ENCODE results near the gene MPPED2.

MPPED2 gene

DNA sequence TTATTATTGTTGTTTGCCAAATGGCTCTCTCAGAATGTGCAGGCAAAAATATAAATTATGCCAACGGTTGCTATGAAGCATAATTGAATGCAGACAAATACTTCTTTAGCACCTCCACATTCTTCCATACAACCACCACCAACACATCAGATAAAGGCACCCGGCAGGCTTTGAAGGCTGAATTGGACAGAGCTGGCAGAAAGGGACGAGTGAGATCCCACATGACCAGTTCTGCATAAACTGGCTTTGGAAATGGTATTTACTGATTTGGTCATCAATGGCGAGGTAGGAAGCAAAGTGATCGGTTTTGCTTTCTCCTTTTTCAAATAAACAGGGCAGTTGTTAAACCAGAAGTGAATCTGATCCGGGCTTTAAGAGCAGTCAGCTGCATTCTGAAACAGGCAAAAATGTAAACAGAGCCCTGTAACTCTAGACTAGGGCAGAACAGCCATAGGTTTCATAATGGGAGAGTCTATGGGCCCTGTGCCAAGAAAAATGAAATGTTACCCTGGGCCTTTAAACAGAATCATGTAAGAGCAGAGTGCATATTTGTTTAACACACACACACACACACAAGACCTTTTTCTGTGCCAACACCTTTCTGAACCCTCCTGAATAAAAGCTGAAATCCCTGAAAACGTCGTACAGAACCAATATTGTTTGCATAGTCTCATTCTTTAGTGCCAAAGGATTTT is 97.7 kb downstream of the MPPED2 start:
- in situ Hi-C loops (cut with MboI; ENCODE audit: low pct_unique_long_range_greater_than_20kb, low sequenced_read_pairs, unreplicated experiment) = no loop called here
- TF ChIP-seq, protein P1, sequence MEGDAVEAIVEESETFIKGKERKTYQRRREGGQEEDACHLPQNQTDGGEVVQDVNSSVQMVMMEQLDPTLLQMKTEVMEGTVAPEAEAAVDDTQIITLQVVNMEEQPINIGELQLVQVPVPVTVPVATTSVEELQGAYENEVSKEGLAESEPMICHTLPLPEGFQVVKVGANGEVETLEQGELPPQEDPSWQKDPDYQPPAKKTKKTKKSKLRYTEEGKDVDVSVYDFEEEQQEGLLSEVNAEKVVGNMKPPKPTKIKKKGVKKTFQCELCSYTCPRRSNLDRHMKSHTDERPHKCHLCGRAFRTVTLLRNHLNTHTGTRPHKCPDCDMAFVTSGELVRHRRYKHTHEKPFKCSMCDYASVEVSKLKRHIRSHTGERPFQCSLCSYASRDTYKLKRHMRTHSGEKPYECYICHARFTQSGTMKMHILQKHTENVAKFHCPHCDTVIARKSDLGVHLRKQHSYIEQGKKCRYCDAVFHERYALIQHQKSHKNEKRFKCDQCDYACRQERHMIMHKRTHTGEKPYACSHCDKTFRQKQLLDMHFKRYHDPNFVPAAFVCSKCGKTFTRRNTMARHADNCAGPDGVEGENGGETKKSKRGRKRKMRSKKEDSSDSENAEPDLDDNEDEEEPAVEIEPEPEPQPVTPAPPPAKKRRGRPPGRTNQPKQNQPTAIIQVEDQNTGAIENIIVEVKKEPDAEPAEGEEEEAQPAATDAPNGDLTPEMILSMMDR (IDR thresholded peaks at IDR 0.05; ENCODE audit: extremely low read depth, insufficient read depth, missing control alignments) = no peak
- no peak for DNase-seq (ENCODE audit: low spot score)

DNA sequence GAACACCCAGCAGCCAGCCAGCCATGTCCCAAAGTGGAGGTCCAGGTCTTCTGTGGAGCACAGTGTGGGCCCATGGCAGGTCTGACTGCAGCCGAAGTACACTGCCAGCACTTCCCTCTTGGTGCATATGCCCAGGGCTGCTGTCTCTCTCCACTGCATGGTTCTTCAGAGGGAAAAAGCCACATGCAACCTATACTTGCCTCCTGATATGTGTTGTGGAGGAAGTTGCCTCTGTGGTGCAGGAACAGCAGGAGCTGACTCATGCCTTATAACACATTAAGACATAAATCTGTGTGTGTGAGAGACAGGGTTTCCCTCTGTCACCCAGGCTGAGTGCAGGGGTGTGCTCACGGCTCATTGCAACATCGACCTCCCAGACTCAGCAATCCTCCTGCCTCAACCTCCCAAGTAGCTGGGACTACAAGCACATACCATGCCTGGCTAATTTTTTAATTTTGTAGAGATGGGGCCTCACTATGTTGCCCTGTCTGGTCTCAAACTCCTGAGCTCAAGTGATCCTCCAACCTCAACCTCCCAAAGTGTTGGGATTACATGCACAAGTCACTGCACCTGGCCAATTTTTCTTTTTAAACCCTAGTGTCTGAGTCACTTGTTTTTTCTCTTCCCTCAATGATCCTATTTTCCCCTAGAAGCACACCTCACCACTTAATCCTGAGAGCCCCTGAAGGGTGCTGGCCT is 98.8 kb downstream of the MPPED2 start:
- no peak for DNase-seq (ENCODE audit: low spot score)
- TF ChIP-seq, protein P1 (IDR thresholded peaks at IDR 0.05; ENCODE audit: extremely low read depth, insufficient read depth, missing control alignments) = no peak
- in situ Hi-C loops (cut with MboI; ENCODE audit: low pct_unique_long_range_greater_than_20kb, low sequenced_read_pairs, unreplicated experiment) = no loop called here

DNA sequence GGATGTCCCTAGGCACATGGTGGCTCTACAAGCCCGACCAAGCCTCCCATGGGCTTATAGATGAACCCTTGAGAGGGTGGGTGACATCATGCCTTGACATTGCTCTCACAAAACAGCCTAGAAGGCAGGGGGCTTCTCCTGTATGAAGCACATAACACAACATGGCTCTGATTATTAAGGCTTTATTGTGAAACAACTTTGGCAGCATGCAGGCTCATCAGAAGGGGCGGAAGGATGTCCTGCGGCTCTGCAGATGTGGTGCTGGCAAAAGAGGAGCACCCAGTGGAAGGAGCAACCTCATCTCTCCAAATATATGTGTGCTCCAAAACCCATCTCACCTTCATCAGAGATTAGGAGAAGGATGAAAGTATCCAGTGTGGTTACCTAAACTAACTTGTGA is 100.4 kb downstream of the MPPED2 start:
- in situ Hi-C loops (cut with MboI; ENCODE audit: low pct_unique_long_range_greater_than_20kb, low sequenced_read_pairs, unreplicated experiment) = no loop called here
- TF ChIP-seq, protein P1 (IDR thresholded peaks at IDR 0.05; ENCODE audit: extremely low read depth, insufficient read depth, missing control alignments) = no peak
- DNase-seq (ENCODE audit: low spot score) = no peak

GRCh38 chr11:30485222-30485621 is 100.9 kb downstream of the MPPED2 start:
- in situ Hi-C loops (cut with MboI; ENCODE audit: low pct_unique_long_range_greater_than_20kb, low sequenced_read_pairs, unreplicated experiment) = no loop called here
- TF ChIP-seq, protein P1 (IDR thresholded peaks at IDR 0.05; ENCODE audit: extremely low read depth, insufficient read depth, missing control alignments) = no peak
- DNase-seq (ENCODE audit: low spot score) = no peak

GRCh38 chr11:30483056-30483455 is 103.1 kb downstream of the MPPED2 start:
- TF ChIP-seq, protein P1 (IDR thresholded peaks at IDR 0.05; ENCODE audit: extremely low read depth, insufficient read depth, missing control alignments) = no peak
- in situ Hi-C loops (cut with MboI; ENCODE audit: low pct_unique_long_range_greater_than_20kb, low sequenced_read_pairs, unreplicated experiment) = no loop called here
- no peak for DNase-seq (ENCODE audit: low spot score)

GRCh38 chr11:30481796-30482195 is 104.4 kb downstream of the MPPED2 start:
- DNase-seq (ENCODE audit: low spot score) = no peak
- in situ Hi-C loops (cut with MboI; ENCODE audit: low pct_unique_long_range_greater_than_20kb, low sequenced_read_pairs, unreplicated experiment) = no loop called here
- TF ChIP-seq, protein P1 (IDR thresholded peaks at IDR 0.05; ENCODE audit: extremely low read depth, insufficient read depth, missing control alignments) = no peak

Data from GM13977 (cell line).